H9 (cell line): ENCODE results near the gene HSPG2. TPM values are rescaled to one million over a fixed set of nuclear protein-coding genes. Genes with fewer than 3 reads are reported as not detected.

Source experiments
- DNase-seq: peaks from one replicate; pipeline ENCODE4 v3.0.0-alpha.2; 2017
- H2AFZ ChIP-seq: one replicate; pipeline ENCODE4 v1.6.1; 2013; ENCODE audit warnings: mild to moderate bottlenecking, low read length, control low read depth, moderate library complexity
- H2AK5ac ChIP-seq: 2 replicates; pipeline ENCODE4 v1.6.1; 2013; ENCODE audit warnings: low read length, control low read depth, mixed read lengths; ENCODE audit not compliant: insufficient read length
- H2BK120ac ChIP-seq: one replicate; pipeline ENCODE4 v1.6.1; 2013; ENCODE audit warnings: low read depth, mild to moderate bottlenecking, low read length, control low read depth, inconsistent platforms; ENCODE audit not compliant: poor library complexity, severe bottlenecking
- H2BK12ac ChIP-seq: 2 replicates; pipeline ENCODE4 v1.6.1; 2013; ENCODE audit warnings: low read length, control low read depth, mixed read lengths, low read depth; ENCODE audit not compliant: insufficient read length
- H2BK15ac ChIP-seq: 2 replicates; pipeline ENCODE4 v1.6.1; 2013; ENCODE audit warnings: low read depth, low read length, control low read depth
- H2BK20ac ChIP-seq: one replicate; pipeline ENCODE4 v1.6.1; 2013; ENCODE audit warnings: low read depth, mild to moderate bottlenecking, low read length, control low read depth, inconsistent platforms; ENCODE audit not compliant: poor library complexity, severe bottlenecking
- H2BK5ac ChIP-seq: 2 replicates; pipeline ENCODE4 v1.6.1; 2013; ENCODE audit warnings: low read length, control low read depth, mixed read lengths; ENCODE audit not compliant: insufficient read length
- H3K14ac ChIP-seq: 2 replicates; pipeline ENCODE4 v1.6.1; 2013; ENCODE audit warnings: low read length, control low read depth; ENCODE audit not compliant: insufficient read depth
- H3K18ac ChIP-seq: 2 replicates; pipeline ENCODE4 v1.6.1; 2013; ENCODE audit warnings: low read depth, mild to moderate bottlenecking, mixed read lengths, low read length, control low read depth; ENCODE audit not compliant: insufficient read length
- H3K23ac ChIP-seq: 2 replicates; pipeline ENCODE4 v1.6.1; 2013; ENCODE audit warnings: low read length, control low read depth, mixed read lengths, low read depth; ENCODE audit not compliant: insufficient read length
- H3K23me2 ChIP-seq: 2 replicates; pipeline ENCODE4 v1.6.1; 2013; ENCODE audit warnings: low read depth, mild to moderate bottlenecking, mixed read lengths, low read length, control low read depth; ENCODE audit not compliant: insufficient read length, poor library complexity, severe bottlenecking
- H3K27ac ChIP-seq: 2 replicates; pipeline ENCODE4 v1.5.1; 2013; ENCODE audit warnings: low read length, control low read depth, mixed read lengths, low read depth; ENCODE audit not compliant: insufficient read length
- H3K27me3 ChIP-seq: 2 replicates; pipeline ENCODE4 v1.6.1; 2013; ENCODE audit warnings: low read length, control low read depth, inconsistent platforms; ENCODE audit not compliant: insufficient read depth
- H3K4ac ChIP-seq: 2 replicates; pipeline ENCODE4 v1.6.1; 2013; ENCODE audit warnings: low read depth, mild to moderate bottlenecking, control low read depth, inconsistent platforms, low read length, moderate library complexity
- H3K4me1 ChIP-seq: 2 replicates; pipeline ENCODE4 v1.6.1; 2013; ENCODE audit warnings: low read length, control low read depth, inconsistent platforms; ENCODE audit not compliant: insufficient read depth
- H3K4me2 ChIP-seq: 2 replicates; pipeline ENCODE4 v1.6.1; 2013; ENCODE audit warnings: low read length, control low read depth, mixed read lengths; ENCODE audit not compliant: insufficient read length, insufficient read depth
- H3K56ac ChIP-seq: 2 replicates; pipeline ENCODE4 v1.6.1; 2013; ENCODE audit warnings: low read depth, mild to moderate bottlenecking, mixed read lengths, low read length, control low read depth; ENCODE audit not compliant: insufficient read length
- H3K79me1 ChIP-seq: 2 replicates; pipeline ENCODE4 v1.6.1; 2013; ENCODE audit warnings: low read depth, mild to moderate bottlenecking, moderate library complexity, low read length, control low read depth, inconsistent platforms; ENCODE audit not compliant: insufficient read depth, poor library complexity, severe bottlenecking
- H3K79me2 ChIP-seq: 2 replicates; pipeline ENCODE4 v1.6.1; 2013; ENCODE audit warnings: low read length, control low read depth, inconsistent platforms; ENCODE audit not compliant: insufficient read depth
- H3K9ac ChIP-seq: 2 replicates; pipeline ENCODE4 v1.6.1; 2013; ENCODE audit warnings: low read length, control low read depth, mixed read lengths; ENCODE audit not compliant: insufficient read length; ENCODE audit errors: extremely low read depth
- H3K9me3 ChIP-seq: one replicate; pipeline ENCODE4 v1.6.1; 2013; ENCODE audit warnings: low read depth, low read length, inconsistent platforms; ENCODE audit not compliant: control insufficient read depth
- H3T11ph ChIP-seq: one replicate; pipeline ENCODE4 v1.6.1; 2013; ENCODE audit warnings: mild to moderate bottlenecking, low read length, control low read depth, inconsistent platforms
- H4K20me1 ChIP-seq: one replicate; pipeline ENCODE4 v1.6.1; 2013; ENCODE audit not compliant: control insufficient read depth, insufficient read length, insufficient read depth
- H4K5ac ChIP-seq: 2 replicates; pipeline ENCODE4 v1.6.1; 2013; ENCODE audit warnings: low read depth, mild to moderate bottlenecking, mixed read lengths, low read length, control low read depth; ENCODE audit not compliant: insufficient read length
- H4K8ac ChIP-seq: replicated peaks from 2 replicates; pipeline ENCODE4 v1.6.1; 2013; ENCODE audit warnings: low read length, control low read depth, mixed read lengths, low read depth; ENCODE audit not compliant: insufficient read length
- H4K91ac ChIP-seq: 2 replicates; pipeline ENCODE4 v1.6.1; 2013; ENCODE audit warnings: low read depth, mild to moderate bottlenecking, moderate library complexity, mixed read lengths, low read length, control low read depth; ENCODE audit not compliant: insufficient read length
- H3K27ac Mint-ChIP-seq, 3 experiments: 2 replicates in 2 of 3; 3 replicates in 1 of 3; pipeline ENCODE4 v1.8.0; 2020 to 2021; ENCODE audit warnings: mixed read lengths in 3 of 3, mild to moderate bottlenecking in 1 of 3, moderate library complexity in 1 of 3
- H3K27me3 Mint-ChIP-seq: 2 replicates; pipeline ENCODE4 v1.8.0; 2021; ENCODE audit warnings: low read depth, mild to moderate bottlenecking, moderate library complexity, mixed read lengths
- H3K36me3 Mint-ChIP-seq, 3 experiments: 2 replicates in 2 of 3; 3 replicates in 1 of 3; pipeline ENCODE4 v1.8.0; 2020 to 2021; ENCODE audit warnings: low read depth in 3 of 3, mixed read lengths in 3 of 3; ENCODE audit not compliant: insufficient read depth in 1 of 3
- H3K4me1 Mint-ChIP-seq, 2 experiments: 2 replicates each; pipeline ENCODE4 v1.8.0; 2020; ENCODE audit warnings: mixed read lengths in 2 of 2
- H3K4me3 Mint-ChIP-seq, 2 experiments: 2 replicates in 1 of 2; 3 replicates in 1 of 2; pipeline ENCODE4 v1.8.0; 2020 to 2021; ENCODE audit warnings: mild to moderate bottlenecking in 2 of 2, mixed read lengths in 2 of 2, moderate library complexity in 1 of 2
- H3K9me3 Mint-ChIP-seq, 2 experiments: 2 replicates in 1 of 2; 3 replicates in 1 of 2; pipeline ENCODE4 v1.8.0; 2020; ENCODE audit warnings: mild to moderate bottlenecking in 2 of 2, mixed read lengths in 2 of 2, moderate library complexity in 1 of 2
- WGBS: extraction: QIAGEN DNeasy Blood & Tissue Kit; methylation state at CpG from one replicate; pipeline ENCODE4 v1.1.7; 2013; ENCODE audit warnings: missing lambda C conversion rate, low lambda C conversion rate, mixed read lengths; ENCODE audit not compliant: insufficient read length; ENCODE audit errors: extremely low coverage; 5-methylcytosine and 5-hydroxymethylcytosine counted together
- total RNA-seq: library from RNA; stranded (reverse); gene quantifications from 2 replicates; pipeline ENCODE4 v1.2.1, GENCODE V29; 2021
- TF ChIP-seq, protein P1 (sequence below): fragments of 200-600 bp; sonication (generic); conservative IDR thresholded peaks from 3 replicates; pipeline ENCODE4 v1.8.0; 2021; ENCODE audit warnings: antibody characterized with exemption, mild to moderate bottlenecking

Gene HSPG2
- total RNA-seq, 1 experiment from 2014 or later = 90.0 TPM

DNA sequence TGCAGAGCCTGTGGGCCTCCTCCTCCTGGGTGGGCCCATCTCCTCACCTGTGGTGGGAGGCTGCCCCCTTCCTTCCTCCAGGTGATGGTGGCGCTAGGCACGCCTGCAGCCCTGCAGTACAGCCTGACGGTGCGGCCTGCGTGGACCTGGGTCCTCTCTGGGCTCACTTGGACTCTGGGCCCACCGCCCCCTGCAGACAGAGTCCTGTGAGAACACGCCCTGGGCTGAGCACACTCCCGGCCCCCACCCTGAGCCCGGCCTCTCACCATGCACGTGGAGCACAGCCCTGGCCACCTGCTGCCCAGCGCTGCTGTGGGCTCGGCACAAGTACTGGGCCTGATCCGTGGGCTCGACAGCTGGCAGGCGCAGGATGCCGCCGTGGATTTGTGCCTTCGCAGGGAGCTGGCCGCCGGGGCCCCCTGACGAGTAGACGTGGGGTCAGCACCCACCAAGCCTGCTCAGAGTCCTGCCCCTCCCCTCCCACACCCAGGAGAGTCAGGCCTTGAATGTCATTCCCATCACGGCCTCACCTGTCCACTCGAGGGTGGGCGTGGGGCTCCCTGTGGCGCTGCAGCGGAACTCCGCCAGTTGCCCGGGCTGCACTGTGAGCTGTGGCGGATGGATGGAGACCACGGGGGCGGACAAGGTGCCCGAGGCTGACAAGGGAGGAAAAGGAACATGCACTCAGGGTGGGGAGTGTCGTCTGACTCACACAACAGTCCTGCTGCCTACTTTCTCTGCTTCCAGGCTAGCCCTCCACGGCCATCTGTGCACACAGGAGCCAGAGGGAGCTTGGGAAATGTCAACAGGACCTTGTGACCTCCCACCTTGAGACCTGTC is 81.6 kb downstream of the HSPG2 start:
- H3K79me2 ChIP-seq = no peaks in the 10 kb centered on the region
- Mint-ChIP-seq H3K36me3 (peaks cover 10 to 62% (median 59%) of the 10 kb centered on the region in 3 experiments; a peak in 6 of 7 replicates), H3K4me1 (no peaks in the 10 kb centered on the region), H3K9me3 (no peaks in the 10 kb centered on the region), H3K27me3 (no peaks in the 10 kb centered on the region), H3K27ac (peak overlapping the region in 1 of 3 experiments; percentile 83; a peak in 1 of 7 replicates), H3K4me3 (no peak overlapping the region)
- no peaks in the 10 kb centered on the region for H3K27me3 ChIP-seq
- no peak overlapping the region for H2AK5ac ChIP-seq
- TF ChIP-seq, protein P1, sequence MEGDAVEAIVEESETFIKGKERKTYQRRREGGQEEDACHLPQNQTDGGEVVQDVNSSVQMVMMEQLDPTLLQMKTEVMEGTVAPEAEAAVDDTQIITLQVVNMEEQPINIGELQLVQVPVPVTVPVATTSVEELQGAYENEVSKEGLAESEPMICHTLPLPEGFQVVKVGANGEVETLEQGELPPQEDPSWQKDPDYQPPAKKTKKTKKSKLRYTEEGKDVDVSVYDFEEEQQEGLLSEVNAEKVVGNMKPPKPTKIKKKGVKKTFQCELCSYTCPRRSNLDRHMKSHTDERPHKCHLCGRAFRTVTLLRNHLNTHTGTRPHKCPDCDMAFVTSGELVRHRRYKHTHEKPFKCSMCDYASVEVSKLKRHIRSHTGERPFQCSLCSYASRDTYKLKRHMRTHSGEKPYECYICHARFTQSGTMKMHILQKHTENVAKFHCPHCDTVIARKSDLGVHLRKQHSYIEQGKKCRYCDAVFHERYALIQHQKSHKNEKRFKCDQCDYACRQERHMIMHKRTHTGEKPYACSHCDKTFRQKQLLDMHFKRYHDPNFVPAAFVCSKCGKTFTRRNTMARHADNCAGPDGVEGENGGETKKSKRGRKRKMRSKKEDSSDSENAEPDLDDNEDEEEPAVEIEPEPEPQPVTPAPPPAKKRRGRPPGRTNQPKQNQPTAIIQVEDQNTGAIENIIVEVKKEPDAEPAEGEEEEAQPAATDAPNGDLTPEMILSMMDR = no peak
- no peak overlapping the region for H2BK12ac ChIP-seq
- H3K9ac ChIP-seq = no peak overlapping the region
- no peak overlapping the region for H4K91ac ChIP-seq
- no peak overlapping the region for H3K4me2 ChIP-seq
- H2AFZ ChIP-seq = no peak overlapping the region
- H4K5ac ChIP-seq = no peak overlapping the region
- H3K79me1 ChIP-seq = no peaks in the 10 kb centered on the region
- WGBS = no CpG with 5 or more reads among the region's 35 CpGs
- H3K23me2 ChIP-seq = no peaks in the 10 kb centered on the region
- no peak overlapping the region for H3K23ac ChIP-seq
- no peak overlapping the region for H2BK15ac ChIP-seq
- H3K9me3 ChIP-seq = no peaks in the 10 kb centered on the region
- H3K4ac ChIP-seq = no peak overlapping the region
- no peaks in the 10 kb centered on the region for H3K4me1 ChIP-seq
- no peak overlapping the region for H2BK5ac ChIP-seq
- no peak overlapping the region for H4K8ac ChIP-seq
- no peak overlapping the region for H3K18ac ChIP-seq
- DNase-seq = no peak
- H3K56ac ChIP-seq = no peak overlapping the region
- no peak overlapping the region for H2BK120ac ChIP-seq
- H3K27ac ChIP-seq = no peak overlapping the region
- no peak overlapping the region for H3T11ph ChIP-seq
- H4K20me1 ChIP-seq = no peaks in the 10 kb centered on the region
- no peak overlapping the region for H3K14ac ChIP-seq
- H2BK20ac ChIP-seq = no peak overlapping the region
